Measurements from ENCODE around the gene CNTNAP5. TPM values are rescaled to one million over a fixed set of nuclear protein-coding genes. Genes with fewer than 3 reads are reported as not detected.

Gene CNTNAP5
- total and polyA plus RNA-seq, 2 donors (not counting 3 experiments of a cell fraction or from before 2014, with no cell fraction given), result not detected

DNA sequence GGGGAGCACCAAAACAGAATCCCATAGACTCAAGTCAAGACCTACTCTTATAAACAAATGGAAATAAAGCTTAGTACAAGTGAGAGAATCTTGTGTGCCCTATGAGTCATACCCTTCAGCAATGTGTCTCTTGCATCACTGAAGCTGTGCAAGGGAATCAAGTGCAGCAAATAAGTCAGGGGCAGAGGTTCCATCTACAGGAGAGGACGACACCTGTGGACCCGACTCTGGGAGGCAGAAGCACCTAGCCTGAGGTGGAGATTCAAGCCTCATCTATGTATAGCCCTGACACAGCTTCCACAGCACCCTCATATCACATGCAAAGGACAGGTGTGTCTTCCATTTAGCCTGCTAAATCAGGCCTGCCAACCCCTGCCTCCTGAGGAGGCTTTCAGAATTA is 298.2 kb downstream of the CNTNAP5 start:
- BruUV-seq (replicated peaks), result no TSS peak
- Histone ChIP-seq H3K27ac (ENCODE audit: insufficient read depth, low read depth, low read length) (no peak overlapping the region), H3K27me3 (ENCODE audit: control insufficient read depth in 2 of 2, insufficient read depth in 2 of 2, low read length in 2 of 2) (no peaks in the 10 kb centered on the region), H3K4me1 (ENCODE audit: control insufficient read depth, extremely low read depth, insufficient read depth, low read length) (no peaks in the 10 kb centered on the region), H3K4me2 (ENCODE audit: insufficient read depth, low read length) (no peak overlapping the region), H3K36me3 (ENCODE audit: control insufficient read depth in 2 of 2, extremely low read depth in 1 of 2, insufficient read depth in 2 of 2, low read length in 2 of 2) (no peaks in the 10 kb centered on the region), H3K4me3 (replicated peaks in 1 of 3; ENCODE audit: insufficient read depth in 1 of 3, low read depth in 1 of 3, low read length in 3 of 3) (no peak overlapping the region), H2AFZ (ENCODE audit: low read depth, low read length) (no peak overlapping the region), H4K20me1 (replicated peaks; ENCODE audit: control insufficient read depth, extremely low read depth, insufficient read depth, low read length) (no peaks in the 10 kb centered on the region), H3K9me3 (replicated peaks; ENCODE audit: control insufficient read depth, insufficient read depth, low read length) (peaks cover 4% of the 10 kb centered on the region), H3K9ac (replicated peaks; ENCODE audit: extremely low read depth, insufficient read depth, low read length) (no peak overlapping the region), H3K79me2 (ENCODE audit: control insufficient read depth, insufficient read depth, low read length) (no peaks in the 10 kb centered on the region), H3K9me1 (replicated peaks; ENCODE audit: control insufficient read depth, extremely low read depth, insufficient read depth, low read length) (no peaks in the 10 kb centered on the region)
- dilution Hi-C loops (cut with MboI; ENCODE audit: extremely low pct_ligation_motif_present, low sequenced_read_pairs) (no loop called here), intact Hi-C loops (cut with micrococcal nuclease) (no loop called here)
- CTCF ChIA-PET, result no interaction called here
- no peak for TF ChIP-seq FOS (IDR thresholded peaks at IDR 0.05; ENCODE audit: borderline replicate concordance, insufficient read depth, low read length)
- no peak for TF ChIP-seq JUN (IDR thresholded peaks at IDR 0.05; ENCODE audit: borderline replicate concordance, insufficient read depth, insufficient read length, low read depth)
- TF ChIP-seq, protein P1, sequence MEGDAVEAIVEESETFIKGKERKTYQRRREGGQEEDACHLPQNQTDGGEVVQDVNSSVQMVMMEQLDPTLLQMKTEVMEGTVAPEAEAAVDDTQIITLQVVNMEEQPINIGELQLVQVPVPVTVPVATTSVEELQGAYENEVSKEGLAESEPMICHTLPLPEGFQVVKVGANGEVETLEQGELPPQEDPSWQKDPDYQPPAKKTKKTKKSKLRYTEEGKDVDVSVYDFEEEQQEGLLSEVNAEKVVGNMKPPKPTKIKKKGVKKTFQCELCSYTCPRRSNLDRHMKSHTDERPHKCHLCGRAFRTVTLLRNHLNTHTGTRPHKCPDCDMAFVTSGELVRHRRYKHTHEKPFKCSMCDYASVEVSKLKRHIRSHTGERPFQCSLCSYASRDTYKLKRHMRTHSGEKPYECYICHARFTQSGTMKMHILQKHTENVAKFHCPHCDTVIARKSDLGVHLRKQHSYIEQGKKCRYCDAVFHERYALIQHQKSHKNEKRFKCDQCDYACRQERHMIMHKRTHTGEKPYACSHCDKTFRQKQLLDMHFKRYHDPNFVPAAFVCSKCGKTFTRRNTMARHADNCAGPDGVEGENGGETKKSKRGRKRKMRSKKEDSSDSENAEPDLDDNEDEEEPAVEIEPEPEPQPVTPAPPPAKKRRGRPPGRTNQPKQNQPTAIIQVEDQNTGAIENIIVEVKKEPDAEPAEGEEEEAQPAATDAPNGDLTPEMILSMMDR (IDR thresholded peaks at IDR 0.05; ENCODE audit: extremely low read depth in 1 of 2, insufficient read depth in 1 of 2, low read depth in 1 of 2, low read length in 2 of 2), result no peak
- no peak for TF ChIP-seq EZH2 (IDR thresholded peaks at IDR 0.05; ENCODE audit: borderline replicate concordance, low read depth, low read length, severe bottlenecking)
- no peak for TF ChIP-seq POLR2AphosphoS5 (IDR thresholded peaks at IDR 0.05; ENCODE audit: insufficient read depth, low read depth, low read length)
- TF ChIP-seq GATA2 (IDR thresholded peaks at IDR 0.05; ENCODE audit: insufficient read depth, insufficient read length, low read depth, low read length), result no peak
- DNase-seq (ENCODE audit: low read depth, low spot score) (no peak), FAIRE-seq (no peak)
- POLR2A ChIA-PET, result no interaction called here

Measured in endothelial cell of umbilical vein (primary cell).